Measurements from ENCODE around the gene ZNF654.
A peak's percentile ranks its signal among the peaks of the same experiment; 100 is the strongest.
"Not testable (repeated sequence)": the region's sequence is repeated elsewhere in the genome, so short reads cannot be mapped to it uniquely, and the experiment has no call there.

Gene ZNF654

GRCh38 chr3:88166419-88166971 is 107.4 kb downstream of the ZNF654 start:
- H3K4me3 ChIP-seq (ENCODE audit: severe bottlenecking) = no peak overlapping the region
- TF ChIP-seq CTCF (IDR thresholded peaks at IDR 0.05; ENCODE audit: poor library complexity, severe bottlenecking) = no peak
- H3K9me3 ChIP-seq (ENCODE audit: severe bottlenecking) = no peaks in the 10 kb centered on the region
- no peaks in the 10 kb centered on the region for H3K4me1 ChIP-seq (ENCODE audit: insufficient read depth, poor library complexity, severe bottlenecking)
- no peaks in the 10 kb centered on the region for H3K27me3 ChIP-seq (ENCODE audit: insufficient read depth, poor library complexity, severe bottlenecking)
- H3K36me3 ChIP-seq (ENCODE audit: low read depth) = peaks cover 17% of the 10 kb centered on the region; the same call in 1 of the 2 replicates
- DNase-seq (ENCODE audit: low spot score) = no peak
- H3K27ac ChIP-seq (ENCODE audit: poor library complexity, severe bottlenecking) = no peak overlapping the region
- no peak for ATAC-seq (ENCODE audit: low read depth)

- no peak for TF ChIP-seq CTCF (IDR thresholded peaks at IDR 0.05; ENCODE audit: poor library complexity, severe bottlenecking)
- Histone ChIP-seq H3K4me1 (ENCODE audit: insufficient read depth, poor library complexity, severe bottlenecking) (no peaks in the 10 kb centered on the region), H3K27me3 (ENCODE audit: insufficient read depth, poor library complexity, severe bottlenecking) (no peaks in the 10 kb centered on the region), H3K27ac (ENCODE audit: poor library complexity, severe bottlenecking) (no peak overlapping the region), H3K36me3 (ENCODE audit: low read depth) (peaks cover 15% of the 10 kb centered on the region; the same call in 1 of the 2 replicates), H3K4me3 (ENCODE audit: severe bottlenecking) (no peak overlapping the region), H3K9me3 (ENCODE audit: severe bottlenecking) (no peaks in the 10 kb centered on the region)
- ATAC-seq (ENCODE audit: low read depth) (no peak), DNase-seq (ENCODE audit: low spot score) (no peak)
These were observed 108.1 kb downstream of the ZNF654 start for GRCh38 chr3:88167173-88167572.

DNA sequence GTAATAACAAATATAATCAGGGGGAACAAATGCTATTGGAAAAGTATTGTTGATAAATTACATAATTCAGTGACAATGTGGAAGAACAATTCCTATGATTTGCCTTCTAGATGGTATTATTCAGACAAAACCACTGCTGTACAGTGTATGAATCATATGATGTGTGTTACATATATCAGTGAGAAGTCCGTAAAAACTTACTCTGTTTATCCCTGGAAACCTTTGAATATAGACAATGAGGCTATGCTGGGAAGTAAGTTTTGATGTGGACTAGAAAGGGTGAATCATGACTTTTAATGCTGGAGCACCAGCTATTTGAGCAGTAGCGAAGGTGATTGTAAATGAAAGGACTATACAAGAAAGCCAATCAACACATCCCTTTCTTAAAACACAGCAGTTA is 108.6 kb downstream of the ZNF654 start:
- Histone ChIP-seq H3K4me1 (ENCODE audit: insufficient read depth, poor library complexity, severe bottlenecking) (no peaks in the 10 kb centered on the region), H3K27me3 (ENCODE audit: insufficient read depth, poor library complexity, severe bottlenecking) (no peaks in the 10 kb centered on the region), H3K27ac (ENCODE audit: poor library complexity, severe bottlenecking) (no peak overlapping the region), H3K9me3 (ENCODE audit: severe bottlenecking) (no peaks in the 10 kb centered on the region), H3K4me3 (ENCODE audit: severe bottlenecking) (no peak overlapping the region), H3K36me3 (ENCODE audit: low read depth) (peaks cover 9% of the 10 kb centered on the region; the same call in 1 of the 2 replicates)
- TF ChIP-seq CTCF (IDR thresholded peaks at IDR 0.05; ENCODE audit: poor library complexity, severe bottlenecking) = no peak
- DNase-seq (ENCODE audit: low spot score) = no peak
- no peak for ATAC-seq (ENCODE audit: low read depth)

- Histone ChIP-seq H3K27ac (ENCODE audit: poor library complexity, severe bottlenecking) (no peak overlapping the region), H3K4me1 (ENCODE audit: insufficient read depth, poor library complexity, severe bottlenecking) (no peaks in the 10 kb centered on the region), H3K27me3 (ENCODE audit: insufficient read depth, poor library complexity, severe bottlenecking) (no peaks in the 10 kb centered on the region), H3K9me3 (ENCODE audit: severe bottlenecking) (no peaks in the 10 kb centered on the region), H3K36me3 (ENCODE audit: low read depth) (peaks cover 7% of the 10 kb centered on the region; the same call in 1 of the 2 replicates), H3K4me3 (ENCODE audit: severe bottlenecking) (no peak overlapping the region)
- ATAC-seq (ENCODE audit: low read depth) = no peak
- DNase-seq (ENCODE audit: low spot score) = no peak
- TF ChIP-seq CTCF (IDR thresholded peaks at IDR 0.05; ENCODE audit: poor library complexity, severe bottlenecking) = no peak
These were observed 109.1 kb downstream of the ZNF654 start for GRCh38 chr3:88168171-88168570.

DNA sequence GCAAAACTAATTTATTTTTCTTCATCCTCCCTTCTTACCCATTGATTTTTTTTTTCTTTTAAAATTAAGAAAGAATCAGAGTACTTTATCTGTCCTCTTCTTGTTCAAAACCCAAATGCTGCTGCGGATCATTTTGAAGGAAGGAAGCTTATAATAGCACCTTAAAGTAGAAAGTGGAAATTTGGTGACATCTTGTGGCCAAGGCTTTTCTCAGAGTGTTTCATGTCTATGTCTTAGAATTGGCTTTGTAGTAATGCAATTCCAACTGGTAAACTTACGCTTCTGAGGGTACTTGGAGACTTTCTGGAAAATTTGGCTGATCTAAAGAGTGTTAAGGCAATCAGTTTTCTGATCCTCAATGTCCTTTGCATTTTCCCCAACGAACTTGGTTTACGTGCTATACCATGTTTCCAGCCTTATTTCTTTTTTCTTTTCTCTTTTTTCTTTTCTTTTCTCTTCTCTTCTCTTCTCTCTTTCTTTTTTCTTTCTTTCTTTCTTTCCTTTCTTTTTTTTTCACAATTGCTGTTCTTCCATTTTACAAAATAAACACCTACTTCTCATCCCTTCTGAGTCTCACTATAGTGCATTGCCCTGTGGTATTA is 121.4 kb downstream of the ZNF654 start:
- no peaks in the 10 kb centered on the region for H3K4me1 ChIP-seq (ENCODE audit: insufficient read depth, poor library complexity, severe bottlenecking)
- no peaks in the 10 kb centered on the region for H3K27me3 ChIP-seq (ENCODE audit: insufficient read depth, poor library complexity, severe bottlenecking)
- peak; percentile 79 for TF ChIP-seq CTCF (IDR thresholded peaks at IDR 0.05; ENCODE audit: poor library complexity, severe bottlenecking)
- DNase-seq (ENCODE audit: low spot score) (no peak), ATAC-seq (ENCODE audit: low read depth) (peak; percentile 64; the same call in 2 of the 3 replicates)
- H3K4me3 ChIP-seq (ENCODE audit: severe bottlenecking) = no peak overlapping the region
- no peak overlapping the region for H3K27ac ChIP-seq (ENCODE audit: poor library complexity, severe bottlenecking)
- H3K9me3 ChIP-seq (ENCODE audit: severe bottlenecking) = no peaks in the 10 kb centered on the region
- H3K36me3 ChIP-seq (ENCODE audit: low read depth) = no peaks in the 10 kb centered on the region

DNA sequence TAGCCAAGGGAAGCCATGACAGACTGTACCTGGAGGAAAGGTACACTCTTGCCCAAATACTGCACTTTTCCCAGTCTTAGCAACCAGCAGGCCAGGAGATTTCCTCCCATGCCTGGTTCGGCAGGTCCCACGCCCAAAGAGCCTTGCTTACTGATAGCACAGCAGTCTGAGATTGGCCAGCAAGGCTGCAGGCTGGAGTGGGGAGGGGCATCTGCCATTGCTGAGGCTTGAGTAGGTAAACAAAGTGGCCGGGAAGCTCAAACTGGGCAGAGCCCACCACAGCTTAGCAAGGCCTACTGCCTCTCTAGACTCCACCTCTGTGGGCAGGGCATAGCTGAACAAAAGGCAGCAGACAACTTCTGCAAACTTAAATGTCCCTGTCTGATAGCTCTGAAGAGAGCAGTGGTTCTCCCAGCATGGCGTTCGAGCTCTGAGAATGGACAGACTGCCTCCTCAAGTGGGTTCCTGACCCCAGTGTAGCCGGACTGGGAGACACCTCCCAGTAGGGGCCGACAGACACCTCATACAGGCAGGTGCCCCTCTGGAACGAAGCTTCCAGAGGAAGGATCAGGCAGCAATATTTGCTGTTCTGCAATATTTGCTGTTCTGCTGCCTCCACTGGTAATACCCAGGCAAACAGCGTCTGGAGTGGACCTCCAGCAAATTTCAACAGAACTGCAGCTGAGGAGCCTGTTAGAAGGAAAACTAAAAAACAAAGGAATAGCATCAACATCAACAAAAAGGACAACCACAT is 123.3 kb downstream of the ZNF654 start:
- H3K9me3 ChIP-seq (ENCODE audit: severe bottlenecking); H3K4me3 ChIP-seq (ENCODE audit: severe bottlenecking); H3K36me3 ChIP-seq (ENCODE audit: low read depth); H3K4me1 ChIP-seq (ENCODE audit: insufficient read depth, poor library complexity, severe bottlenecking); H3K27ac ChIP-seq (ENCODE audit: poor library complexity, severe bottlenecking); ATAC-seq (ENCODE audit: low read depth); H3K27me3 ChIP-seq (ENCODE audit: insufficient read depth, poor library complexity, severe bottlenecking); DNase-seq (ENCODE audit: low spot score): not testable (repeated sequence)

Measured in RWPE2 (cell line).